Coronary artery (tissue), 2 donors: ENCODE measurements around the gene GRK2.

Experiments
- DNase-seq: peaks from one replicate; pipeline ENCODE4 v3.0.0-alpha.2; 2017; ENCODE audit warnings: low spot score
- H3K27ac ChIP-seq, 2 donors: fragments of 200-600 bp; sonication (generic); one replicate each; pipeline ENCODE4 v1.5.1; 2016 to 2019
- H3K4me3 ChIP-seq: fragments of 200-600 bp; sonication (generic); 2 replicates; pipeline ENCODE4 v1.5.1; 2016; ENCODE audit warnings: mild to moderate bottlenecking, moderate library complexity
- TF ChIP-seq, protein P1 (sequence below): fragments of 200-600 bp; sonication (generic); IDR thresholded peaks from one replicate; pipeline ENCODE4 v1.5.1; 2019; ENCODE audit warnings: antibody characterized with exemption

Gene GRK2

DNA sequence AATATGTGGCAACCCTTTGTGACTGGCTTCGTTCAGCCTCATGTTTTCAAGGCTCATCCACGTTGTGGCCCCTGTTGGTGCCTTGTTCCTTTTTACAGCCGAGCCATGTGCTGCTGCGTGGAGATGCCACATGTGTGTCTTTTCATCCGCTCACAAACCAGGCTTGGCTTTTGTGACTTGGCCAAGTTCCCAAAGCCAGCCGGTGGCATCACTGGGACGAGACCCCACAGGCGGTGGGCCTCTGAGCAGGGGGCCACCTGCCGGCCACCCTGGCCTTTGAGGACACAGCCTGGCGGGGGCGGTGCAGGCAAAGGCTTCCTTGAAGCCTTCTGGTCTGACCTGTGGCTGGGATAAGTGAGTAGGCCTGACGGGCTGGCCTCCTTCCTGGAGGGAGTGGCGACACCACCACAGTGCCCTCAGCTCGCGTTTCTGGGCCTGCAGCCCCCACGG lies 10.5 kb downstream of the GRK2 start:
- Histone ChIP-seq H3K4me3 (peak overlapping the region; percentile 49), H3K27ac (peak overlapping the region; percentile 35 to 88)
- TF ChIP-seq, protein P1, sequence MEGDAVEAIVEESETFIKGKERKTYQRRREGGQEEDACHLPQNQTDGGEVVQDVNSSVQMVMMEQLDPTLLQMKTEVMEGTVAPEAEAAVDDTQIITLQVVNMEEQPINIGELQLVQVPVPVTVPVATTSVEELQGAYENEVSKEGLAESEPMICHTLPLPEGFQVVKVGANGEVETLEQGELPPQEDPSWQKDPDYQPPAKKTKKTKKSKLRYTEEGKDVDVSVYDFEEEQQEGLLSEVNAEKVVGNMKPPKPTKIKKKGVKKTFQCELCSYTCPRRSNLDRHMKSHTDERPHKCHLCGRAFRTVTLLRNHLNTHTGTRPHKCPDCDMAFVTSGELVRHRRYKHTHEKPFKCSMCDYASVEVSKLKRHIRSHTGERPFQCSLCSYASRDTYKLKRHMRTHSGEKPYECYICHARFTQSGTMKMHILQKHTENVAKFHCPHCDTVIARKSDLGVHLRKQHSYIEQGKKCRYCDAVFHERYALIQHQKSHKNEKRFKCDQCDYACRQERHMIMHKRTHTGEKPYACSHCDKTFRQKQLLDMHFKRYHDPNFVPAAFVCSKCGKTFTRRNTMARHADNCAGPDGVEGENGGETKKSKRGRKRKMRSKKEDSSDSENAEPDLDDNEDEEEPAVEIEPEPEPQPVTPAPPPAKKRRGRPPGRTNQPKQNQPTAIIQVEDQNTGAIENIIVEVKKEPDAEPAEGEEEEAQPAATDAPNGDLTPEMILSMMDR, result no peak
- no peak for DNase-seq

DNA sequence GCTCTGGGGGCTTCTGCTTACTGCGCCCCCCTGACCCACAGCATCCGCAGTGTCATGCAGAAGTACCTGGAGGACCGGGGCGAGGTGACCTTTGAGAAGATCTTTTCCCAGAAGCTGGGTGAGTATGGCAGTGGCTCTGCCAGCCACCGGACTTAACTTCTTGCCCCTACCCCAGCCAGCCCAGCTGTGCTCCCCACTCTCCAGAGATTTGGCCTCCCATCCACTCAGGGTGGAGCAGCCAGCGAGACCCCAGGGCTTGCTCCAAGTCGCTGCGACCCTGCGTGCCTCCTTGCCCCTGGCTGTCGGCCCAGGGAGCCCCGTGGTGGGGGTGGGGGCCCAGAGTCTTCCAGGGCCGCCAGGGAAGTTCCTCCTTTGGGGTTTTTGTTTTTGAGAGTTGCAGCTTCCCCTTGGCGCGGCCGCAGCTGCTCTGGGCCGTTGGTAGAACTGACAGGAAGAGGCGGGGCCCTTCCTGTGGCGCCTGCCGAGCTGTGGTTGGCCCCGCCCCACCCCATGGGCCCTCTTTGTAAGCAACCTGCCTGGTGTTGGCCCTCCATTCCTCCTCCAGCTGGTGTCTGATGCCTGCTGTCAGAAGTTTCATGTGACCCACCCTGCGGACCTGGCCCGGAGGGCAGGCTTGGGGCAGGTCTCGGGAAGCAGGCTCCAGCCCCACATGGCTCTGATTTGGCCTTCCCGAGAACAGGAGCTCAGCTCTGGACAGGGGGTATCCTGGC lies 11.1 kb downstream of the GRK2 start:
- TF ChIP-seq, protein P1, result no peak
- DNase-seq, result peak; percentile 89
- Histone ChIP-seq H3K27ac (peak overlapping the region; percentile 35 to 88), H3K4me3 (peak overlapping the region; percentile 49)

DNA sequence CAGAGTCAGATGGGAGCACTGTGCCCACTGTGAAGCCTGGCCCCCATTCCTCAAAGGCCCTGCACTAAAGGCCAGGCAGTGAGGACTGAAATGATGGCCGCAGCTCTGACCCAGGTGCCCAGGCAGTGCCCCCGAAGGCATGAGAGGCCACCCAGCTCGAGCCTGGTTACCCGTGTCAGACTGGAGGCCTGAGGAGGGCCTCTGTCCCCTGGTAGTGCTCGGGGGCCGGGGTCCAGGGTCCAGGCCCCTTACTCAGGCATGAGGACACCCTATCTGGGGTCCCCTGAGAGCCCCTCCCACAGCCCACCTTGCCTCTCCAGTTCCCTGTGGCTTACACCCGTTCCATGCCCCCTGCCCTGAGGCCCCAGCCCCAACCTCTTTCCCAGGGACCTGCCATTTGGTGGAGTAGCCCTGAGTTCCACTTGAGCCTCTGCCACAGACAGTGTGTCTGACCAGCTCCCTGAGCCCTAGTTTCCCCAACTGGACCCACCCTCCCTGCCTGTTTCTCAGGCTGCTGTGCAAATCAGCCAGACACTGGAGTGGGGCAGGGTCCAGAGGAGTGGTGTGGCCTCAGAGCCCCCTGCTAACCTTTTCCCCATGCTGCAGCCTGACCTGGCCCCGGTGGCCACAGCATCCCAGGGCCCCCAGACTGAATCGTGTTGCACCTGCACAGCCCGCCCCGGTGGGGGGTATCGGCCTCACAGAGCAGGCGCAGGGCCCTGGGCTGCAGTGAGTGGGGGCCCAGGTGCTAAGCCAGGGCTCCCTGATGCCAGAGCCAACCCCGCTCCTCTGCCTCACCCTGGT lies 12.1 kb downstream of the GRK2 start:
- Histone ChIP-seq H3K27ac (peak overlapping the region; percentile 35 to 88), H3K4me3 (peak overlapping the region; percentile 49)
- no peak for DNase-seq
- TF ChIP-seq, protein P1, result no peak

DNA sequence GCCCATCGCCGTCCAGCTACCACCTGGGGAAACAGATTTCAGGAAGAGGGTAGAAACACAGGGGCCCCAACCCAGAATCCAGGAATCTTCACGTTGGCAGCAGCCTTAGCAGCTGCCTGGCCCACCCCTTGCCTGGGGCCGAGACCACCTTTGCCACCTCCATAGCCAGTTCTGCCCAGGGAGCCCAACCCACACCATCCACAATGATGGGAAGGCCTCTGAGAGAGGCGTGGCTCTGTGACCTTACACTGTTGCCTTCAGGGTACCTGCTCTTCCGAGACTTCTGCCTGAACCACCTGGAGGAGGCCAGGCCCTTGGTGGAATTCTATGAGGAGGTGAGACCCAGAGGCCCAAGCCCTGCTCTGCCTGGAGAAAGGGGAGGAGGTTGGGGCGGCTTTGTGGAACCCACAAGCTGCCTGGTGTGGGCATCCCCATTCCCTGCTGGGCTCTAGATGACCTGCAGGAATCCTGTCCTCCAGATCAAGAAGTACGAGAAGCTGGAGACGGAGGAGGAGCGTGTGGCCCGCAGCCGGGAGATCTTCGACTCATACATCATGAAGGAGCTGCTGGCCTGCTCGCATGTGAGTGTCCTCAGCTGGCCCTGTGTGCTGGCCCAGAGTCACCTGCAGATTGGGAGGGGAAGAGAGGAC lies 12.8 kb downstream of the GRK2 start:
- TF ChIP-seq, protein P1, result no peak
- Histone ChIP-seq H3K27ac (peak overlapping the region in 1 of 2 donors; percentile 88), H3K4me3 (no peak overlapping the region)
- DNase-seq, result no peak

DNA sequence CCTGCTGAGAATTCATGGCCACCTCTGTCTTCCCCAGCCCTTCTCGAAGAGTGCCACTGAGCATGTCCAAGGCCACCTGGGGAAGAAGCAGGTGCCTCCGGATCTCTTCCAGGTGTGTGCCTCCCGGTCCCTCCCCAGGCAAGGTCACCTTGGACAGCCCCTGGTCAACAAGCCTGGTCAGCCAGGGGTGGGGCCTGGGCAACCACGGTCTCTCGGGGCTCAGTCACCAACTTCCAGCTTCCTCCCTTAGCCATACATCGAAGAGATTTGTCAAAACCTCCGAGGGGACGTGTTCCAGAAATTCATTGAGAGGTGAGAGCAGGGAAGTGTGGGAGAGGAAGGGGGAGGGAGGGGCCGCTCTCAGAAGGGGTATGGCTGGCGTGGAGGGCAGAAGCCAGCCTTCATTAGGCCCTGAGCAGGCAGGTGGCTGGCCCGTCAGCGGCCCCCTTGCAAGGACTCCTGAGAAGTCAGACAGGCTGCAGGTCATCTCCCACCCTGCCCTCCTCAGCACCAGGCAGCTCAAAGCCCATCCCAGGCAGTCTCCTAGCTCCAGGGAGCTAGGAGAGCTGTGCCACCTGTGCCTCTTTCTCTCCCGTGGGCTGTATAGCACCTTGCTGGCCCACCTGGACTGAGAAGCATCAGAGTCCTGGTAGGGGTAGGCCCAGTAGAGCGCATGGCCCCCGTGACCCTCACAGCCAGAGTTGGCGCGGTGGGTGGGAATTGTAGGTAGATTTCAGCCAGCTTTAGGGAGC lies 13.5 kb downstream of the GRK2 start:
- TF ChIP-seq, protein P1, result no peak
- no peak for DNase-seq
- Histone ChIP-seq H3K4me3 (no peak overlapping the region), H3K27ac (peak overlapping the region in 1 of 2 donors; percentile 88)

DNA sequence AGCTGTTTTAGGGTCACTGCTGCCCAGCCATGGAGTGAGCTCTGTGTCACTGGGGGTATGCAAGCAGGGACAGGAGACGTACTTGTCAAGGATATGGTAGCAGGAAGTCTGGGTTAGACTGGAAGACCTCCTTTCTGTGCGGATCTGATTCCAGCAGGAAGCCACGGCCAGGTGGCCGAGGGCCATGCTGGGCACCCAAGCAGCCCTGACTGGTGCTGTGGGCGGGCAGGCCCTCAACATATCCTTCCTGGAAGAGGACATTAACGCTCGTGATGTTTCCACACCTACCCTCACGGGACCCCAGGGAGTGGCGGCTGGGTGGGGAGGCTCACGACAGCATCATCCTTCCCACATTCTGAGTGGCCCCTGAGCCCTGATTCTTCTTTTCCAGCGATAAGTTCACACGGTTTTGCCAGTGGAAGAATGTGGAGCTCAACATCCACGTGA lies 14.1 kb downstream of the GRK2 start:
- DNase-seq, result no peak
- Histone ChIP-seq H3K27ac (peak overlapping the region in 1 of 2 donors; percentile 88), H3K4me3 (no peak overlapping the region)
- TF ChIP-seq, protein P1, result no peak
